ENCODE data around the gene PDS5A.
"Not testable (repeated sequence)": the region's sequence is repeated elsewhere in the genome, so short reads cannot be mapped to it uniquely, and the experiment has no call there.

Gene PDS5A

DNA sequence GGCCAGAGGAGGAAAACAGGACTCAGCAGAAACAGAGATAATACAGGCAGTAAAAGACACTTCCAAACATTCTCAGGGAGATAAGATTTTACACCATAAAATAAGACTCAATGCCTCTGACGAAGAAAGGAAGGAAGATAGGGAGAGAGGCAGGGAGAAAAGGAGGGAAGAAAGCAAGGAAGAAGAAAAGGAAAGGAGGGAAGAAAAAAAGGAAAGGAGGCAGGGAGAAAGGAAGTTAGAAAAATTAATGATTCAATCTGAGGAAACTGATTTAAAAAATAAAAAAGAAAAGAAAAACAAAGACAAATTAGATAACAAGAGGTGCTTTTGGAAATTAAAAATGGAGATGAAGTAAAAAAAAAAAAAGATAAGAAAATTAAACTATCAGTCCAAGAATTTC, 72.1 kb downstream of the PDS5A start:
- DNase-seq (ENCODE audit: low read depth): no peak

DNA sequence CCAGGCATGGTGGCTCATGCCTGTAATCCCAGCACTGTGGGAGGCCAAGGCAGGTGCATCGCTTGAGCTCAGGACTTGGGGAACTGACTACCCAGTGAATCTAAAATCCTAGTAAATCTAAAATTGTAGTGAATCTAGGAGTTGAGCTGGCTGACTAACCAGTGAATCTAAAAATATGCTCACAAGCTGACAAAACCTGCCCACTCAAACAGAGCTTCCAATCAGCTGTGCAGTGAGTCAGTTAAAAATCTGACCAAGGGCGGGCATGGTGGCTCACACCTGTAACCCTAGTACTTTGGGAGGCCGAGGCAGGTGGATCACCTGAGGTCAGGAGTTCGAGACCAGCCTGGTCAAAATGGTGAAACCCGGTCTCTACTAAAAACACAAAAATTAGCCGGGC, 72.7 kb downstream of the PDS5A start:
- DNase-seq (ENCODE audit: low read depth): not testable (repeated sequence)

DNA sequence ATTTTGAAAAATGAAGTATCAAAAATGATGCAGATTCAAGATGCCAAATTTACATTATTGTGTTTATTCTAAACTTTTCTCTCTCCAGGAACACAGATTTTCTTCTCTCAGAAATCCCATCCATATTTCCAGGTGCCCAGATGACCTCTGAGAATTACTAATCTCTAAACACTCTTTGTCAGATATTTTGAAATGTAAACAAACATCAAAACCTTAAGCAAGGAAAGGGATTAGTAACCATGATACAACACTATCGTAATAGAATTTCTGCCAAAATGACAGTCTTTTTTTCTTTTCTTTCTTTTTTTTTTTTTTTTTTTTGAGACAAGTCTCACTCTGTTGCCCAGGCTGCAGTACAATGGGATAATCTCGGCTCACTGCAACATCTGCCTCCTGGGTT, 76.7 kb downstream of the PDS5A start:
- DNase-seq (ENCODE audit: low read depth): no peak

DNA sequence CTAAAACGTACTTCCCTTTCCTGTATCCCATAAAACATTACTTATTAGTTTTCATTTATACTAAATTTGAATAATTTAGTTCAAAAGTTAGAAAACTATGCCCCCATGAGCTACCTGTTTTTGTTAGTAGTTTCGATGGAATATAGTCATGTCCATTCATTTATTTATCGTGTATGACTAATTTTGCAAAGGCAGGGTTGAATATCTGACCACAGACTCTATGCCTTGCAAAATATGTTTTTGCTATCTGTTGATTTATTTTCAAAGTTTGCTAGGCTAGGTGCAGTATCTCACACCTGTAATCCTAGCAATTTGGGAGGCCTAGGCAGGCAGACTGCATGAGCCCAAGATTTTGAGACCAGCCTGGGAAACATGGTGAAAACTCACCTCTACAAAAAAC, 78.4 kb downstream of the PDS5A start:
- DNase-seq (ENCODE audit: low read depth): no peak

DNA sequence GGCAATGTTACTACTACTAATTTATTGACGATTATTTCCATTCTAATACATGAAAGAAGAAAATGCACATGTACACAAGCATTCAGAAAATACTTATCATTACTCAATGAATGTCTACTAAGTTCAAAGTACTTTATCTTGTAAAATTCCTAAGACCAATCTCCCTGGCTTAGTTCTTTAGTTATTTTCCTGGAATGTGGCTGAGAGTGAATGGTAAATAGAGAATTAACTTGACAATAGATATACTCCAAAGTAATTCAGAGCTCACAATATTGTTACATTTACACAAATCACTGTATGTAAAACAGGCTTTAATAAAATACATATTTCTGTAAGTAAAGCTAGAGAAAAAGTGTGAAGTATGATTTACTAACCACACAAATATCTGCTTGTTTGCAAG, 79.7 kb downstream of the PDS5A start:
- no peak for DNase-seq (ENCODE audit: low read depth)

- no peak for DNase-seq (ENCODE audit: low read depth)
These were observed 84.0 kb downstream of the PDS5A start for GRCh38 chr4:39893693-39894072.

DNA sequence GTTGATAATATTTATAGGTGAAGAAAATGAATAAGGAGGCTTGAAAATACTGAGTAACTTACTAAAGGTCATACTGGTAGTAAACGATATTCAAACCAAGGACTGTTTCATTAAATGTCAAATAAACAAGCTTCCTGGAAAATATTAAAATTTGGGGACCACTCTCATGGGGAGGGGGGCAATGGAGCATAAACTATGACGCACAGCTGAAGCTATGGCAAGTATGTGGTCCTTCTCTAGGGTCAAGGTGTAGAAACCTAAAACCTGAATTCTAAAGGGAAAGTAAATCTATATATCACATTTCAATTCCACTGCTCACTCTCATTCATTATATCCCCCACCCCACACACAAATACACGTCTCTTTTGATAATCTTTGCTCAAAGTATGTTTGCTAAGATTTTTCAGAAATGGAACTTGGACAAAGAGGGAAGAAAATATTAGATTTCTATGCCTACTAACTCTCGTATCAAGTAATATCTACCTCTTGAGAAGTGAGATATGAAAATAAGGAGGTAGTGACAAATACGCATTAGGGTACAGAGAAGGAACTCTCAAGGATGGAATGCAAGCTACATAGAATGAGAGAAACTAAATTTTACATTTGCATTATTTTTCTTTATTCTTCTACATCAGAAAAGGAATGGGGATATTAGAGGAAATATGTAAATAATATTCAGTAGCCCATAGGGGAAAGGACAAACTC, 84.6 kb downstream of the PDS5A start:
- no peak for DNase-seq (ENCODE audit: low read depth)

- no peak for DNase-seq (ENCODE audit: low read depth)
These were observed 88.5 kb downstream of the PDS5A start for GRCh38 chr4:39889226-39889625.

DNA sequence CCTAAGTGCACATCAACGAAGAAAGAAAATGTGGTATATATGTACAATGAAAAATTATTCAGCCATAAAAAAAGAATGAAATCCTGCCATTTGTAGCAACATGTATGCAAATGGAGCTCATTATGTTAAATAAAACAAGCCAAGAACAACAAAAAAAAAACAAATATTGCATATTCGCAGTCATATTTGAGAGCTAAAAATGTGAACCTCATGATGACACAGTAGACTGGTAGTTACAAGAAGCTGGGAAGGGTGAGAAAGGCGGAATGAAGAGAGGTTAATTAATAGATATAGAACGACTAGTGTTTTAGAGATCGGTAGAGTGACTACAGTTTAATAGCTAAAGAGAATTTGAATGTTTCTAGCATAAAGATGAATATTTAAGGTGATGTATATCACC, 89.2 kb downstream of the PDS5A start:
- no peak for DNase-seq (ENCODE audit: low read depth)

DNA sequence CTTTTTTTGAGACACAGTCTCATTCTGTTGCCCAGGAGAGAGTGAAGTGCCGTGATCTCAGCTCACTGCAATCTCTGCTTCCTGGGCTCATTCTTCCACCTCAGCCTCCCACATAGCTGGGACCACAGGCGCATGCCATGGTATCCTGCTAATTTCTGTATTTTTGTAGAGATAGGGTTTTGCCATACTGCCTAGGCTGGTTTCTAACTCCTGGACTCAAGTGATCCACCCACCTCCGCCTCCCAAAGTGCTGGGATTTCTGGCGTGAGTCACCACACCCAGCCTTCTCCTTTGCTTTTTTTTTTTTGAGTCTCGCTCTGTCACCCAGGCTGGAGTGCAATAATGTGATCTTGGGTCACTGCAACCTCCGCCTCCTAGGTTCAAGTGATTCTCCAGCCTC, 94.1 kb downstream of the PDS5A start:
- no peak for DNase-seq (ENCODE audit: low read depth)

- no peak for DNase-seq (ENCODE audit: low read depth)
These were observed 95.9 kb downstream of the PDS5A start for GRCh38 chr4:39881789-39882188.

- no peak for DNase-seq (ENCODE audit: low read depth)
These were observed 99.7 kb downstream of the PDS5A start for GRCh38 chr4:39877971-39878370.

- DNase-seq (ENCODE audit: low read depth): no peak
These were observed 103.9 kb downstream of the PDS5A start for GRCh38 chr4:39873823-39874222.

GRCh38 chr4:39865280-39865679, 112.4 kb downstream of the PDS5A start:
- no peak for DNase-seq (ENCODE audit: low read depth)

DNA sequence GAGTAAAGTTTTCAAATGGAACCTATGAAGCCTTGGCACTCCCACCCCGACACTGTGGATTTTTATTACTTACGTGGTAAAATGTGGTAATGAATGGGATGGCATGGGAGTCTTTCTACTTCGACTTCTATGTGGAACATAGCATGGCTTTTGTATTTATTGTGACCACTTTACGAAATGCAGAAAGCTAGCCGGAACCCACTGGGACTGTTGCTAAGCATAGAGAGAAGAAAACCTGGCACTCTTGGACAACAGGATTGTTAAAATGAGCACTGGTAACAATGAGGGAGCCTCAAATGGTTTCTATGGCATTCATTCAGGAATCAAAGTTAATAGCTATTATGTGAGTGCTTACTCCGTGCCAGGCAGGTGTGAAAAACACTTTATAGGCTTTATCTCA, 113.3 kb downstream of the PDS5A start:
- no peak for DNase-seq (ENCODE audit: low read depth)

GRCh38 chr4:39860804-39861203, 116.9 kb downstream of the PDS5A start:
- DNase-seq (ENCODE audit: low read depth): no peak

DNA sequence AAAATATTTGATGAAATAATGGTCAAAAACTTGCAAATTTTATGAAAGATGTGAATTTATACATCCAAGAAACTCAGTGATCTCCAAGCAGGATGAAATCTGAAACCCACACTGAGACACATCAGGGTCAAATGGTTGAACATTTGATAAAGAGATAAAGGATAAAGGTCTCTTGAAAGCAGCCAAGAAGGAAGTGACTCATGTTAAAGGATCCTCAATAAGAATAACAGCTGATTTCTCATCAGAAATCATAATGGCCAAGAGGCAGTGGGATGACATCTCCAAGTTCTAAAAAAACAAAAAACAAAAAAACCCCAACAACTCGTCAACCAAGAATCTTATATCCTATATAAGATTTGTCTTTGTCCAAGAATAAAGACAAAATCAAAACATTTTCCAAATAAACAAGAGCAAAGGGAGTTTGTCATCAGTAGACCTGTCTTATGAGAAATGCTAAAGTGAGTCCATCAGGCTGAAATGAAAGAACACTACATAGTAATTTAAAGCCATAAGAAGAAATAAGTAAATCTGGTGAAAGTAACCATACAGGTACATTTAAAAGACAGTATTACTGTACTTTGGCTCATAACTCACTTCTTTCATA, 121.7 kb downstream of the PDS5A start:
- no peak for DNase-seq (ENCODE audit: low read depth)

DNA sequence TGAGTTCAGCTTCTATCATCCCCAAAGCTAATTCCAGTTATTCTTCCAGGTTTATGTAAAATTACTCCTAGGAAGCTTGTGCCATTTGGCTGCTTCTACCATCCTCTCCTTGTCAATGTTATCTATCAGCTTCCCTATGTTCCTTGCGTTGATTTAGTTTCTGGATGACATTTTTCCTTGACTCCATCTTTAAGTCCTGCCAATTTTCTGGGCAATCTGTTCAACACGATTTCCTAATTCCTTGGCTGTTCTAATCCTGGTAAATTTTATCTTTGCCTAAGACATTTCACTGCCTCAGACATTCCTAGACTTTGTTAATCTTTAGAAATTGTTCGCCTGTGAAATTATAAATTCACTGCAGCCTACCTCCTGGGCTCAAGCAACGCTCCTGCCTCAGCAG, 125.1 kb downstream of the PDS5A start:
- no peak for DNase-seq (ENCODE audit: low read depth)

DNA sequence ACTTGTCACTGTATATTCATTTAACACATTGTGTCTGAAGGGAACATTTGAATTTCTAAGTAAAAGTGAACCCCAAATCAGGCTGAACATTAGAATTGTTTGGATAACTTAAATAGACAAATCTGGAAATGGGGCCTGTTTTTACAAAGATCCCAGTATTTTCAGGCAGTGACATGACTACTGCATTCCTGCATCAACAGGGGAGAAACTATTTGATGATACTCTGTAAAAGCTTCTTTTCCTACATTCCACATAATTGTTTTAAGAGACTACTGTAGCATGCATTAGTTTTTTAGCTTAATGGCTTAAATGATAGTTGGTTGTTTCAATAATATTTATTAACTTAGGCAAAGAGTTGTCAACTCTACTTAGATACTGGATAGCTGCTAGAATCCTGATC, 127.0 kb downstream of the PDS5A start:
- no peak for DNase-seq (ENCODE audit: low read depth)

- DNase-seq (ENCODE audit: low read depth): no peak
These were observed 131.0 kb downstream of the PDS5A start for GRCh38 chr4:39846705-39847104.

GRCh38 chr4:39846120-39846519, 131.6 kb downstream of the PDS5A start:
- DNase-seq (ENCODE audit: low read depth): no peak

- DNase-seq (ENCODE audit: low read depth): no peak
These were observed 135.8 kb downstream of the PDS5A start for GRCh38 chr4:39841894-39842293.

DNA sequence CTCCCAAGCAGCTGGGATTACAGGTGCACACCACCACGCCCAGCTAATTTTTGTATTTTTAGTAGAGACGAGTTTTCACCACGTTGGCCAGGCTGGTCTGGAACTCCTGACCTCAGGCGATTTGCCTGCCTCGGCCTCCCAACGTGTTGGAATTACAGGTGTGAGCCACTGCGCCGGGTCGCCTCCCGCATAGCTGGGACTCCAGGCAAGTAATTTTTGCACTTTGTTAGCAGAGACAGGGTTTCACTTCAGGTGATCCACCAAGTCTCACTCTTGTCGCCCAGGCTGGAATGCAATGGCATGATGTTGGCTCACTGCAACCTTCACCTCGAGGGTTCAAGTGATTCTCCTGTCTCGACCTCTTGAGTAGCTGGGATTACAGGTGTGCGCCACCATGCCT, 137.2 kb downstream of the PDS5A start:
- DNase-seq (ENCODE audit: low read depth): not testable (repeated sequence)

GRCh38 chr4:39840027-39840426, 137.7 kb downstream of the PDS5A start:
- no peak for DNase-seq (ENCODE audit: low read depth)
